Kidney (tissue), 14 donors: ENCODE results near the gene ECE1. TPM values are rescaled to one million over a fixed set of nuclear protein-coding genes. Genes with fewer than 3 reads are reported as not detected.
"Not testable (repeated sequence)": the region's sequence is repeated elsewhere in the genome, so short reads cannot be mapped to it uniquely, and the experiment has no call there.

Experiments used
- DNase-seq, 5 donors: peaks; one replicate each; pipeline ENCODE4 v3.0.0-alpha.2; 2013 to 2020
- FAIRE-seq: peaks from 2 replicates; lab custom pipeline; 2012; peaks lifted over from hg19 to GRCh38; lab: Jason Lieb, UNC
- H3K27ac ChIP-seq, 2 donors: one replicate each; pipeline ENCODE4 v1.7.0; 2013; ENCODE audit warnings: low read depth in 2 of 2, low read length in 2 of 2, inconsistent platforms in 1 of 2
- H3K27me3 ChIP-seq: one replicate; pipeline ENCODE4 v1.7.1; 2013; ENCODE audit warnings: low read length, inconsistent platforms; ENCODE audit not compliant: control insufficient read depth, insufficient read depth
- H3K36me3 ChIP-seq, 3 donors: one replicate each; pipeline versions ENCODE4 v1.7.0 to v1.7.1; 2013; ENCODE audit warnings: low read length in 3 of 3, control low read depth in 1 of 3, inconsistent platforms in 1 of 3; ENCODE audit not compliant: insufficient read depth in 3 of 3, control insufficient read depth in 2 of 3
- H3K4me1 ChIP-seq, 3 donors: one replicate each; pipeline versions ENCODE4 v1.7.0 to v1.7.1; 2013; ENCODE audit warnings: low read length in 3 of 3, inconsistent platforms in 1 of 3, low read depth in 1 of 3; ENCODE audit not compliant: control insufficient read depth in 2 of 3, insufficient read depth in 2 of 3
- H3K4me3 ChIP-seq, 3 donors: one replicate each; pipeline versions ENCODE4 v1.7.0 to v1.8.1; 2013; ENCODE audit warnings: low read length in 3 of 3, control low read depth in 1 of 3, inconsistent platforms in 1 of 3
- H3K9ac ChIP-seq, 3 donors: one replicate each; pipeline versions ENCODE4 v1.7.0 to v1.7.1; 2013; ENCODE audit warnings: low read length in 3 of 3, control low read depth in 1 of 3, inconsistent platforms in 1 of 3
- H3K9me3 ChIP-seq, 3 donors: one replicate each; pipeline versions ENCODE4 v1.7.0 to v1.7.1; 2013; ENCODE audit warnings: low read length in 3 of 3, control low read depth in 1 of 3, inconsistent platforms in 1 of 3; ENCODE audit not compliant: control insufficient read depth in 2 of 3, insufficient read depth in 1 of 3
- intact Hi-C: fragments of 100-400 bp; cut with DNase I; formaldehyde crosslinking; loops from one replicate; pipeline ENCODE4 v1.11.1; 2022
- polyA plus RNA-seq: library from polyadenylated mRNA; stranded (reverse); fragments of 350-450 nt; fragmentation: Illumina TruSeq; extraction: RNeasy Lipid Tissue Mini Kit (QIAGEN cat#74804); gene quantifications from one replicate; pipeline ENCODE4 v1.2.3, GENCODE V29; 2014; ENCODE audit warnings: low read depth, low replicate concordance; ENCODE audit not compliant: insufficient read depth
- total RNA-seq: library from RNA; stranded (reverse); fragmentation: NEBNext Ultra II Directional; extraction: Animal tissue kit (Norgen Biotek cat#: 25700); gene quantifications from one replicate; pipeline ENCODE4 v1.2.1, GENCODE V29; 2021
- TF ChIP-seq, protein P1 (sequence below): IDR thresholded peaks from 3 replicates; pipeline ENCODE4 v1.5.1; 2012; ENCODE audit warnings: mild to moderate bottlenecking, moderate library complexity, borderline replicate concordance; ENCODE audit not compliant: insufficient read depth; ENCODE audit errors: extremely low read depth
- donor health status: control.
- donor health status: control.
- donor health status: control.
- donor health status: control.
- donor health status: control.
- donor health status: DM: yes; HTN: yes; CAD: no.
- donor health status: Normal renal cell carcinoma (clear cell type).

The ECE1 gene
- total and polyA plus RNA-seq, 2 donors from 2014 or later, result 30.8 to 128 TPM

GRCh38 chr1:21200767-21201166, 89.5 kb downstream of the ECE1 start:
- TF ChIP-seq, protein P1, sequence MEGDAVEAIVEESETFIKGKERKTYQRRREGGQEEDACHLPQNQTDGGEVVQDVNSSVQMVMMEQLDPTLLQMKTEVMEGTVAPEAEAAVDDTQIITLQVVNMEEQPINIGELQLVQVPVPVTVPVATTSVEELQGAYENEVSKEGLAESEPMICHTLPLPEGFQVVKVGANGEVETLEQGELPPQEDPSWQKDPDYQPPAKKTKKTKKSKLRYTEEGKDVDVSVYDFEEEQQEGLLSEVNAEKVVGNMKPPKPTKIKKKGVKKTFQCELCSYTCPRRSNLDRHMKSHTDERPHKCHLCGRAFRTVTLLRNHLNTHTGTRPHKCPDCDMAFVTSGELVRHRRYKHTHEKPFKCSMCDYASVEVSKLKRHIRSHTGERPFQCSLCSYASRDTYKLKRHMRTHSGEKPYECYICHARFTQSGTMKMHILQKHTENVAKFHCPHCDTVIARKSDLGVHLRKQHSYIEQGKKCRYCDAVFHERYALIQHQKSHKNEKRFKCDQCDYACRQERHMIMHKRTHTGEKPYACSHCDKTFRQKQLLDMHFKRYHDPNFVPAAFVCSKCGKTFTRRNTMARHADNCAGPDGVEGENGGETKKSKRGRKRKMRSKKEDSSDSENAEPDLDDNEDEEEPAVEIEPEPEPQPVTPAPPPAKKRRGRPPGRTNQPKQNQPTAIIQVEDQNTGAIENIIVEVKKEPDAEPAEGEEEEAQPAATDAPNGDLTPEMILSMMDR, result no peak
- H3K4me3 ChIP-seq, result no peak overlapping the region
- no peaks in the 10 kb centered on the region for H3K9me3 ChIP-seq
- DNase-seq (no peak), FAIRE-seq (no peak)
- H3K27ac ChIP-seq, result no peak overlapping the region
- H3K9ac ChIP-seq, result no peak overlapping the region
- intact Hi-C loops, result no loop called here
- no peaks in the 10 kb centered on the region for H3K4me1 ChIP-seq
- H3K36me3 ChIP-seq, result no peaks in the 10 kb centered on the region
- H3K27me3 ChIP-seq, result no peaks in the 10 kb centered on the region

- DNase-seq (no peak), FAIRE-seq (no peak)
- Histone ChIP-seq H3K9ac (no peak overlapping the region), H3K36me3 (no peaks in the 10 kb centered on the region), H3K27ac (no peak overlapping the region), H3K27me3 (no peaks in the 10 kb centered on the region), H3K9me3 (no peaks in the 10 kb centered on the region), H3K4me3 (no peak overlapping the region), H3K4me1 (no peaks in the 10 kb centered on the region)
- TF ChIP-seq, protein P1, result no peak
- intact Hi-C loops, result loop anchor here (10.0 kb wide), 1 partner anchor 504 kb away; no protein-coding TSS in a partner anchor
Measured at GRCh38 chr1:21198929-21199328, 91.3 kb downstream of the ECE1 start.

DNA sequence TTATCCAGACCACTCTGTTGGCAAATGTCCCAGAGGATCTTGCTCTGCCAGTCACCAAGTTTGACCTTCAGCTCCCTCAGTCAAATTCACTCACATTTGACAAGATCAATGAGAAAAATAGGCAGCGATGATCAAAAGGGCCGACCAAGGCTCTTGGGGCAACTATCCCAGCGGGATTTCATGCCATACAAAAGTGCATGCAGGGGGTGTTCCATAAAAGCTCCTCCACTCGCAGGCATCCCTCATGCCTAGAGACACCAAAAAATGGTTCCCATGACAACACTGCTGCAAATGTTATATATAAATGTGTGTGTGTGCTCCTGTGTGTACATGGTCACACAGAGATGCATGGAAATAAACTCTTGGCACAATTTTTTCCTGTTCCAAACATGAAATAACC, 97.4 kb downstream of the ECE1 start:
- intact Hi-C loops, result loop anchor here (10.0 kb wide), 1 partner anchor 498 kb away; no protein-coding TSS in a partner anchor
- H3K4me3 ChIP-seq, result no peak overlapping the region
- H3K9ac ChIP-seq, result no peak overlapping the region
- TF ChIP-seq, protein P1, result no peak
- no peaks in the 10 kb centered on the region for H3K4me1 ChIP-seq
- no peak for FAIRE-seq
- H3K27me3 ChIP-seq, result no peaks in the 10 kb centered on the region
- DNase-seq, result no peak
- H3K27ac ChIP-seq, result no peak overlapping the region
- no peaks in the 10 kb centered on the region for H3K9me3 ChIP-seq
- no peaks in the 10 kb centered on the region for H3K36me3 ChIP-seq

- no peak overlapping the region for H3K4me3 ChIP-seq
- H3K36me3 ChIP-seq, result no peaks in the 10 kb centered on the region
- TF ChIP-seq, protein P1, result no peak
- H3K27ac ChIP-seq, result no peak overlapping the region
- no peaks in the 10 kb centered on the region for H3K4me1 ChIP-seq
- DNase-seq (peak in 1 of 5 donors; percentile 20), FAIRE-seq (no peak)
- no peaks in the 10 kb centered on the region for H3K9me3 ChIP-seq
- intact Hi-C loops, result loop anchor here (10.0 kb wide), 1 partner anchor 497 kb away; no protein-coding TSS in a partner anchor
- H3K27me3 ChIP-seq, result no peaks in the 10 kb centered on the region
- H3K9ac ChIP-seq, result no peak overlapping the region
Measured at GRCh38 chr1:21192284-21192683, 98.0 kb downstream of the ECE1 start.

DNA sequence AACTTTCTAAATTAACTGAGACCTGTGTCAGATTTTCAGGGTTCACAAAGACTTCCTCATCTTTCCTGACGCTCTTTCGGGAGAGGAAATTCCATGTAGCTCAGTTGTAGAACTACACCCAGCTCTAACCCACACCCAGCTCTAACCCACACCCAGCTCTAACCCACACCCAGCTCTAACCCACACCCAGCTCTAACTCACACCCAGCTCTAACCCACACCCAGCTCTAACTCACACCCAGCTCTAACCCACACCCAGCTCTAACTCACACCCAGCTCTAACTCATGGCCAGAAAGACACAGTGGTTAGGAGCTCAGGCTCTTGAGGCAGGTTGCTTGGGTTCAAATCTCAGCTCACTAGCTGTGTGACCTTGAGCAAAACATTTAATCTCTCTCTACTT, 99.5 kb downstream of the ECE1 start:
- not testable (repeated sequence) for H3K36me3 ChIP-seq, H3K9ac ChIP-seq, FAIRE-seq, H3K9me3 ChIP-seq, H3K27ac ChIP-seq, H3K27me3 ChIP-seq, H3K4me1 ChIP-seq, DNase-seq, H3K4me3 ChIP-seq
- intact Hi-C loops, result loop anchor here (10.0 kb wide), 1 partner anchor 496 kb away; no protein-coding TSS in a partner anchor
